Activated T-cell treated with anti-CD3 and anti-CD28 coated beads, Interleukin-2, amount 50 U/mL, for 72 hours (primary cell): ENCODE data around the gene CTXN1. TPM values are rescaled to one million over a fixed set of nuclear protein-coding genes. Genes with fewer than 3 reads are reported as not detected.

ENCODE experiments used
- ATAC-seq, 2 donors: fragments of 150-1000 bp; cut with Tn5 transposase; replicated peaks in 1 of 2; 2 replicates each; pipeline ENCODE4 v1.10.0; 2021; ENCODE audit warnings: moderate library complexity in 2 of 2, mild to moderate bottlenecking in 1 of 2
- DNase-seq, 2 donors: peaks; one replicate each; pipeline ENCODE4 v3.0.0; 2021 to 2022; ENCODE audit warnings: mixed read lengths in 1 of 2
- H3K27ac Mint-ChIP-seq: one replicate; pipeline ENCODE4 v1.8.0; 2022; ENCODE audit warnings: mild to moderate bottlenecking, moderate library complexity, mixed read lengths
- H3K27me3 Mint-ChIP-seq: one replicate; pipeline ENCODE4 v1.8.0; 2022; ENCODE audit warnings: low read depth, mixed read lengths
- H3K36me3 Mint-ChIP-seq, 2 donors: one replicate each; pipeline ENCODE4 v1.8.0; 2022; ENCODE audit warnings: mixed read lengths in 2 of 2, mild to moderate bottlenecking in 1 of 2; ENCODE audit not compliant: insufficient read depth in 2 of 2
- H3K4me1 Mint-ChIP-seq: one replicate; pipeline ENCODE4 v1.8.0; 2022; ENCODE audit warnings: low read depth, mixed read lengths
- H3K4me3 Mint-ChIP-seq, 2 donors: one replicate each; pipeline ENCODE4 v1.8.0; 2022; ENCODE audit warnings: mild to moderate bottlenecking in 2 of 2, mixed read lengths in 2 of 2, moderate library complexity in 2 of 2
- H3K9me3 Mint-ChIP-seq, 2 donors: one replicate each; pipeline ENCODE4 v1.8.0; 2022; ENCODE audit warnings: mixed read lengths in 2 of 2
- total RNA-seq, 2 donors: library from RNA; stranded (reverse); gene quantifications; one replicate each; pipeline ENCODE4 v1.2.3, GENCODE V29; 2022

Gene CTXN1
- under 1 TPM; 0.50 to 0.63 TPM for total RNA-seq

DNA sequence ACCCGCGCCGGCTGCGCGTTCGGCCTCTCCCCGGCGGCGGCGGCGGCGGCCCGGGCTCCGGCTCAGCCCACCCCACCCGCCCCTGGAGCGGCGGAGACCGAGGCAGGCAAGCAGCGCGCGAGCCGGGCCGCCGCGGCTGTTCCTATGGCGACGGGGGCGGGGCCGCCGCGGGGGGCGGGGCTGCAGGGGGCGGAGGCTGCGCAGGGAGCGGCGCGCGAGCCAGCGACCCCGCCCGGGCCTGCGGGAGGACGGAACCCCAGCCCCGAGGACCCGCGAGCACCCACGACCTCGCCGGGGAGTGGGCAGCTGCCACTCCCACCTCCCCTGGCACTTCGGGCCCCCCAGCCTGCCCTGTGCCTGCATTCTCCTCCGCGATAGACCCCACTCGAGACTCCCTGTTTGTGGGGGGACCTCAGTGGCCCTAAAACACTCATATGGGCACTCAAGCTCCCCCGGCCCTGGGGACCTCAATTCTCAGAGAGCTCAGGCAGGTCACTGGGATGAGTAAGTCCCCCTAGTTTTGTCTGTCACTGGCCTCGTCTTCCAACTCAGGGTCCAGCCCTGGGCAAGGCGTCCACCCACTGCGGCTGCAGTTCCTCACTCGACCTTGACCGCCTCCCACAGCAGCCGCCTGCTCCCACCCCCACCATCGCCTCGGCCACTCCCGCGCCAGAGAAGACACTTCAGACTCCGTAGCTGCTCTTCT, at the start of gene CTXN1:
TSS of gene CTXN1 (minus strand) at position 115 of the 706 bp plus-strand sequence. CDS start 597 bp downstream, outside the sequence.
- Mint-ChIP-seq H3K4me3 (peak within 1 kb of the TSS; percentile 65 to 82), H3K36me3 (no peaks in the 10 kb centered on the region), H3K27me3 (no peaks in the 10 kb centered on the region), H3K27ac (no peak within 1 kb of the TSS), H3K9me3 (no peaks in the 10 kb centered on the region), H3K4me1 (peaks cover 17% of the 10 kb centered on the region)
- ATAC-seq (peak; percentile 51 to 57), DNase-seq (peak; percentile 74 to 85)

DNA sequence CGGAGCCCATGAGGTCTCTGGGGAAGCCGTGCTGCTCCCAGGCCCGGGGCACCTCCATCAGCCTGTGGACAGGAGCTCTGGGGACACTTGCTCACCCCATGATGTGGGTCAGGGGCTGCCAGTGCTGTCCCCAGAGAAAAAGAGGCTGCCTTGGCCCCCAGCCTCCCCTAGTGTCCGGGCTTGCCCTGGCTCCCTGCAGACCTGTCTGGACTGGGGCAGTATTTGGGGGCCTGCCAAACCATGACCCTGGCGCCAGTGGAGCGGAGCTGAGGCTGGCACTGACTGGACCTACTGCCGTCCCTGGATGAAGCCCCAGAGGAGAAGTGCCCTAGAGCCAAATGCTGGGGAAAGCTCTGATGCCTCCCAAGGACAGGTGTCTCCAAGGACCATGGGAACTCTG, 49.1 kb upstream of the CTXN1 start:
- Mint-ChIP-seq H3K36me3 (peaks cover 0 to 10% of the 10 kb centered on the region in 2 donors), H3K9me3 (no peaks in the 10 kb centered on the region), H3K4me3 (no peak overlapping the region), H3K4me1 (no peaks in the 10 kb centered on the region), H3K27ac (no peak overlapping the region), H3K27me3 (no peaks in the 10 kb centered on the region)
- no peak for DNase-seq
- ATAC-seq = no peak

DNA sequence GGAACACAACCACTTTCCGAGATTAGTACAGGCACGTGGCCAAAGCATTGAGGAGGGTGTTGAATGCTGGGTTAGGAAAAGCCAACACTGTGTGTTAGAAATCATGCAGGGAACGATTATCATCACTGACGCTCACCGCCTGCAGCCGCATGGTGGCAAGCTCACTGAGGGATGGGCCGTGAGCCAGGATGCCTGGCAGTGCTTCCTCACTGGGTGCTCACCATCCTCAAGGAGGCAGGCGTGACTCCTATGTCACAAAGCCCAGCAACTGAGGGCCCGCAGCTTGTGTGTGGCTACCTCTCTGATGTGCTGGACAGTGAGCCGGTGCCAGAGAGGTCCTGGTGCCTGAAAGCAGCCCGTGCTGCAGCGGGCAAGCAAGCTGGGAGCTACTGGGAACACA, 47.9 kb upstream of the CTXN1 start:
- Mint-ChIP-seq H3K9me3 (no peaks in the 10 kb centered on the region), H3K27me3 (no peaks in the 10 kb centered on the region), H3K36me3 (peaks cover 0 to 10% of the 10 kb centered on the region in 2 donors), H3K4me1 (no peaks in the 10 kb centered on the region), H3K4me3 (no peak overlapping the region), H3K27ac (no peak overlapping the region)
- ATAC-seq (no peak), DNase-seq (no peak)

DNA sequence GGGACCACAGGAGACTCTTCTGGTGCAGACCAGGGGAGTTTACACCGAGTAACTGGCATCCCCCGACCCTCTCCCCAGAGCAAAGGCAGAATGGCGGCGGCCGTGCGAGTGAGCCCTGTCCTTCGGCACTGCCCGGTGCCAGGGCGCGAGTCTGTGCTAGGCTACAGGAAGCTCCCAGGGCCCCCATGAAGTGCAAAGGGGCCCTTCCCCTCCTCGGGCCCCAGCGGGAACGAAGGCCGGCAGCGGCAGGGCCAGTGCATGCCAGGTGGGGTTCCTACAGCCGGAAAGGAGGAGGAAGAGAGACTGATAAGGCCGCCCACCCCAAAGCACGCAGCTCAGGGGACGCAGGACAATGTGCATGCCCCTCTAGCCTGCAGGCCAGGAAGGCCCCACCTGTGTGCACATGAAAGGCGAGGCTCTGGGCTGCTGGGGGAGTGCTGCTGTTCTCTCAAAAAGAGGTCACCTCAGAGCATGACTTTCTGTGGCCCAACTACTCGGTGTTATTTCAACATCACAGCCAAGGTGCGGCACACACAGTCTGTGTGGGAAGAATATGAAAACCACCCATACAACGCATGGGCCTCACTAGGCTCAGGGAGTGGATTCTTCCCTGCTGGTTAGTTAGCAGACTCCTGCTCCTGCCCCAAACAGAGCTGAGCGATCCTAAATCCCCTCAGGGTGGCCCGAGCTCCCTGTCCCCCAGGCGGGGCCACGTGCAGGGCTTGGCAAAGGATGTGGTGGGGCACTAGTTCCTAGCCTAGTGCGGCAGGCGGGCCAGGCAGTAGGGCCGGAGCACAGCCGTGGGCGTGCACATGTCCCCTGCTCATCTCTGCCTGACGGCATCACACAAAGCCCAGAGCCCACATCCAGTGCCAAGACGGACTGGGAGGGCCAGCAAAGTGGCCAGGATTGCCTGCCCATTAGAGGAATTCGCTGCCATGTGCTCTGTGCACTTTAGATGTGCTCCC, 45.9 kb upstream of the CTXN1 start:
- Mint-ChIP-seq H3K4me1 (no peaks in the 10 kb centered on the region), H3K27me3 (no peaks in the 10 kb centered on the region), H3K9me3 (no peaks in the 10 kb centered on the region), H3K27ac (no peak overlapping the region), H3K36me3 (peaks cover 0 to 10% of the 10 kb centered on the region in 2 donors), H3K4me3 (no peak overlapping the region)
- DNase-seq = no peak
- no peak for ATAC-seq

DNA sequence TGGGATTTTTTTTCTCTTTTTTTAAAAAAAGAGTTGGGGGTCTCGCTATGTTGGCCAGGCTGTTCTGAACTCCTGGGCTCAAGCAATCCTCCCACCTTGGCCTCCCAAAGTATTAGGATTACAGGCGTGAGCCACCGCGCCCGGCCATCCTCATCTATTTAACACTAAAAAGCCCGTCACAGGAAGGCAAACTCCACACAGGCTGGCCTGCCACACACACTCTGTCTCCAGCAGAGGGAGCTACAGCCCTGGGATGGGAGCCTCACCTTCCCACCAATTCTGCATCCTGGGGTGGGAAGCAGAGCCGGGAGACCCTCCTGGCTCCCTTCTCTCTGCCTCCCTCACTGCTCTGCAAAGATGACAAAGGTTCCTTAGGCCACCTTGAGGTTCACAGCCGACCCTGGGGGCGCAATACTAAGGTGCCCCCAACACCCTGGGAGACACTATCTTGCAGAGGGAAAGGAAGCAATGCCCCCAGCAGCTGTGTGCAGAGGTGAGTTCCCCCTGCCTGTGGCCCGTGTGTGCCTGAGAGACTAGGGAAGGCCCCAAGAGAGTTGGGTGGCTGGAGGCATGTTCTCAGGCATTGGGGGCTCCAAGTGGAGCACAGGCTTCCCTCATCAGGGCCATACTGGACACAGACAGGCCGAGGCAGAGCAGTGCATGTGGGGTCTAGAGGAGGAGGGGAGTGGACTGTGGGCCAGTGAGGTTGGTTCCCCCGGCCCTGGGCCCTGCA, 44.9 kb upstream of the CTXN1 start:
- DNase-seq (peak; percentile 14 to 29), ATAC-seq (peak in 1 of 2 donors; percentile 34)
- no peaks in the 10 kb centered on the region for H3K27me3 Mint-ChIP-seq
- H3K36me3 Mint-ChIP-seq = peaks cover 3 to 13% of the 10 kb centered on the region in 2 donors
- H3K4me1 Mint-ChIP-seq = no peaks in the 10 kb centered on the region
- no peaks in the 10 kb centered on the region for H3K9me3 Mint-ChIP-seq
- H3K27ac Mint-ChIP-seq = no peak overlapping the region
- no peak overlapping the region for H3K4me3 Mint-ChIP-seq

DNA sequence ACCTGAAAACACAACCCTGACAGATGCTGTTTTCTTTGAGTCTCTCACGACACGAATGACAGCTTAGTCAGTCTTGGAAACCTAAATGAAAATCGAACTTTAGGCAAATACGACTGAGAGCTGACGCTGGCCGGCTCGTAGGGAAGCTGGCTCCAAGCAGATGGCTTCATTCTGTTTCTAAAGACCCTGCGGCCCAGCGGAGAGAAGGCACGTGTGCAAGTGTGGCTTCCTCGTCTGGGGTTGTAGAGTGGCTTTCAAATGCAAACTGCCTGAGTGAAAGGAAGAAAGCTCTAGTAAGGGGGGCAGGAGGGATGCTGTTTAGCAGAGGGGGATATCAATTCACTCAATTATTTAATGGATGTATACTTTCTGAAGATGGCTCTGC, 43.6 kb upstream of the CTXN1 start:
- H3K27ac Mint-ChIP-seq = no peak overlapping the region
- DNase-seq (no peak), ATAC-seq (no peak)
- peaks cover 3 to 11% of the 10 kb centered on the region in 2 donors for H3K36me3 Mint-ChIP-seq
- no peak overlapping the region for H3K4me3 Mint-ChIP-seq
- no peaks in the 10 kb centered on the region for H3K27me3 Mint-ChIP-seq
- H3K9me3 Mint-ChIP-seq = no peaks in the 10 kb centered on the region
- H3K4me1 Mint-ChIP-seq = no peaks in the 10 kb centered on the region

DNA sequence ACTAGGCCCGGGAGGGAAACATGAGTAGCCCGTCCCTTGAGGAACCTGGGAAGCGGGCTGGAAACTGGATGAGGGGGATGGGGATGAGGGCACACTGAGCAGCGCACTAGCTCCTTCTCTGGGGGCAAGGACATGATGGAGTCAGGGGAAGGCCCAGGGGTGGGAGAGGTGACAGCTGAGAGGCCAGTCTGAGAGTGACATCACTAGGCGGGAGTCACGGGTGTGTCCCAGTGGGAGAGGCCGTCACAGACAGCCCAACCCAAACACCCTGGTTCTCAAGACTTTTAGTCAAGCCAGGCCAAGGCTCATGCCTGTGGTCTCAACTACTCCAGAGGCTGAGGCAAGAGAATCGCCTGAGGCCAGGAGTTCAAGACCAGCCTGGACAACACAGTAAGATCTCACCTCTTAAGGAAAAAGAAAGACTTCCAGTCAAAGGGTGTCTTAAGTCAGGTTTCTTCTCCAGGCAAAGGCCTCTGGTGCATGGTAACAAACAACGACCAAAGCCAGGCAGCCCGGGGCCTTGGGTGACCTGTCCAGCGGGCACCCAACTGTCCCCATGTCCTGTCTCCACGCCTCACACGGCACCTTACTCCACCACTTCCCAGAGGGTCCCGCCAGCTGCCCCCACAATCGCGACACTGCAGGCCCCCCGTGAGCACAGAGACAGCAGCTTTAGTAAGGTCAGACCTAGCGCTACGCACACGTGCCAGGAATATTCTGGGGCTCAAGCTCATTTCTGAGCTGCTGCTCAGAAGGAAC, 43.0 kb upstream of the CTXN1 start:
- ATAC-seq (no peak), DNase-seq (no peak)
- Mint-ChIP-seq H3K36me3 (peaks cover 3 to 9% of the 10 kb centered on the region in 2 donors), H3K27ac (no peak overlapping the region), H3K9me3 (no peaks in the 10 kb centered on the region), H3K4me1 (no peaks in the 10 kb centered on the region), H3K27me3 (no peaks in the 10 kb centered on the region), H3K4me3 (no peak overlapping the region)

DNA sequence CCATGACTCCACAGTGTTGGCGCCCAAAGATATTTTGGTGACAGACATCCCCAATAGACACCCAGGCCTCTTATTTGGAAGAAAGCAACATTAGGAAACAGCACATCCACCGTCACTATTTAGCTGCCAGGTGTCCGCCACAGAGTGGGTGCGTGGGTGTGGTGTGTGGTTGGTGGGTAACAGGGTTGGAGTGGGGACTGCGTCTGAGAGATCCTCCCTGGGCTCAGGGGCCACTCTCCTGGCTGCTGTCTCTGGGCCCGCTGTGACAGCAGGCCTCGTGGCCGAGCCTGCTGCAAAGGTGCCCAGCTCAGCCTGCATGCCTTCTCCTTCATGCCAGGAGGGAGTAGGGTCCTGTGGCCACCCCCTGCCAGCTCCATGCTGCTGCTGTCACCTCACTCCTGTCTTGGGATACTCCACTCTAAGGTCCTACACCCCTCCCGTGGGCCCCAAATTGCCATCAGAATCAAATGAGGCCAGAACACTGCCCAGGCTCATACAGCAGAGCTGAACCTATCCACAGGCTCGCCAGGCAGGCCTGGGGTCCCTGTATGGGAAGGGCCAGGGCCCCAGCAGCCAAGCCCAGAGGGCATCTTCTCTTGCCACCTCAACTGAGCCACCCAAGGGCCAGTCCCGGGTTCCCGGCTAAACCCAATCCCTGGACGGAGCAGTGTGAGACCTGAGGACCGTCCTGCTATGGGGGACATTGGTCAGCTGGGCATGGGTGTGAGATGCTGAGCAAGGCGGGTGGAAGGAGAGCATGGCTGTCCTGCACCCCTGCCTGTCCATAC, 42.3 kb upstream of the CTXN1 start:
- H3K27ac Mint-ChIP-seq = no peak overlapping the region

DNA sequence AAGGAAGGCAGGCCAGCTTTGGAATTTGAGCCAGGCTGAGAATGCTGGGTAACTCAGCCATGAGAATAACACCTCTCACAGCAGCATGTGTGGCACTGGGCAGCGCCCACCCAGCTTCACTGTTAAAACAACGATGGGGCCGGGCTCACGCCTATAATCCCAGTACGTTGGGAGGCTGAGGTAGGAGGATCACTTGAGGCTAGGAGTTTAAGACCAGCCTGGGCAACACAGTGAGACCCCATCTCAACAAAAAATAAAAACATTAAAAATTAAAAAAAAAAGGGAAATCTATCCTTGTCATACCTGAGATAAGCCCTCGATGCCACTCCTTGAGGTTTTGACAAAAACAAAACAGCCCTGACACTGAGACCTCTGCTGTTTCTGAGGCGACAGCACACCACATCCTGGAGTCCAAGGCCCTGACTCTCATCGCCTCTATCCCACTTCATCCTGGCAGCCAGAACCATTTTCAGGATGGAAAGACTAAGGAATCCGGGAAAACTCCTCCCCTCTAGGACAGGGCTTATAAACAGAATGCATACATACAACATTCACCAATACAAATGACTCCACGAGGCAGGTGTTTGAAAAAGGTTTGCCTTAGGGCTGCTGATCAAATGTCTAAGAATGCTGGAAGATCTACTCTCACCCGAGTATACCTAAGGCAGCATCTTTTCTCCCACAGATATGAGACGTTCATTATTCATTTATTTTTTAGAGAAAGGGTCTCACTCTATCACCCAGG, 40.2 kb upstream of the CTXN1 start:
- Mint-ChIP-seq H3K4me3 (no peak overlapping the region), H3K27ac (no peak overlapping the region), H3K9me3 (no peaks in the 10 kb centered on the region), H3K4me1 (no peaks in the 10 kb centered on the region), H3K27me3 (no peaks in the 10 kb centered on the region), H3K36me3 (peaks cover 3 to 9% of the 10 kb centered on the region in 2 donors)
- DNase-seq (no peak), ATAC-seq (no peak)

More for the DNA sequence above, 42.3 kb upstream of the CTXN1 start:
- Mint-ChIP-seq H3K27me3 (no peaks in the 10 kb centered on the region), H3K4me1 (no peaks in the 10 kb centered on the region), H3K9me3 (no peaks in the 10 kb centered on the region), H3K4me3 (no peak overlapping the region), H3K36me3 (peaks cover 3 to 5% of the 10 kb centered on the region in 2 donors)
- ATAC-seq (no peak), DNase-seq (no peak)

DNA sequence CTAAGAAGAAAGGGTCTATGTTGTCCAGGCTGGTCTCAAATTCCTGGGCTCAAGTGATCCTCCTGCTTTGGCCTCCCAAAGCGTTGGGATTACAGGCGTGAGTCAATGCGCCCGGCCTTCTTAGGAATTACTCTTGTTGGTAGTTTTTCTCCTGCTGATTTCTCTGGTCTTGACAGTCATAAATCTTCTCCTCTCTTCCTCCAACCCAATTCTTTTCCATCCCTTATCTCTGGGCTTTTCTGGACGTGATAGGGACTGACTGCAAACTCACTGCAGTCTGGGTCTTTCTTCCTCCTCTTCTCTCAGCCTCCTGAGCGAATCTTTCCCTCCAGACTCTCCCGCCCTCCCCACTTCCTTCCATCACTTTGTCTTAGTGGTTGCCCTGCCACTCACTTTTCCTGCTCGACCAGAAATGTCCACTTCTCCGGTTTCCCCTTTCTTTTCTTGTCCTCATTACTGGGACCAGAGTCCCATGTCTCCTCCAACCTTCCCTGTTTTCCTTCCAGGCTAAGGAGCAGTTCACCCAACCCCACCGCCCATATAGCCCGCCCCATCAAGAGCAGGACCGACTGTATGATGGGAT, 39.4 kb upstream of the CTXN1 start:
- no peak for DNase-seq
- no peak overlapping the region for H3K4me3 Mint-ChIP-seq
- peak overlapping the region; percentile 5 for H3K27ac Mint-ChIP-seq
- H3K4me1 Mint-ChIP-seq = no peaks in the 10 kb centered on the region
- no peak for ATAC-seq
- H3K9me3 Mint-ChIP-seq = no peaks in the 10 kb centered on the region
- H3K36me3 Mint-ChIP-seq = peaks cover 3 to 9% of the 10 kb centered on the region in 2 donors
- H3K27me3 Mint-ChIP-seq = no peaks in the 10 kb centered on the region

DNA sequence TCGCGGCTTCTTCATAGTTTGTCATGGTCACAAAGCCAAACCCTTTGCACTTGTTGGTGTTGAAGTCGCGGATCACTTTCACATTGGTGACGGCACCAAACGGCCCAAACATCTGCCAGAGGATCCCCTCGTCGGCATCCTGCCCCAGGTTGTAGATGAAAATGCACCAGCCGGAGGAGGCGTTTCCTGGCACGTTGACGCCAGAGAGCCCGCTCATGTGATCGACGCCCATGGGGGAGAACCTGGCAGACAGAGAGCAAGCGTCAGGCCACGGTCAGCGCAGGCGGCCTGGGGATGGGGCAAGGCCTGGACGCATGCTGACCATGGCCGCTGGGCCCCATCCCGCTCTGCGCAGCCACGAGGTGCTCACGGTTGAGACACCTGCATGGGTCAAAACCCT, 37.6 kb upstream of the CTXN1 start:
- DNase-seq (no peak), ATAC-seq (no peak)
- no peaks in the 10 kb centered on the region for H3K27me3 Mint-ChIP-seq
- H3K27ac Mint-ChIP-seq = no peak overlapping the region
- peaks cover 3 to 9% of the 10 kb centered on the region in 2 donors for H3K36me3 Mint-ChIP-seq
- no peaks in the 10 kb centered on the region for H3K4me1 Mint-ChIP-seq
- no peaks in the 10 kb centered on the region for H3K9me3 Mint-ChIP-seq
- H3K4me3 Mint-ChIP-seq = no peak overlapping the region
